ENCODE data around the gene ENPEP. TPM values are rescaled to one million over a fixed set of nuclear protein-coding genes. Genes with fewer than 3 reads are reported as not detected.

ENPEP gene
- total RNA-seq, 4 donors from 2014 or later = 3.7 to 6.3 (median 4.2) TPM

DNA sequence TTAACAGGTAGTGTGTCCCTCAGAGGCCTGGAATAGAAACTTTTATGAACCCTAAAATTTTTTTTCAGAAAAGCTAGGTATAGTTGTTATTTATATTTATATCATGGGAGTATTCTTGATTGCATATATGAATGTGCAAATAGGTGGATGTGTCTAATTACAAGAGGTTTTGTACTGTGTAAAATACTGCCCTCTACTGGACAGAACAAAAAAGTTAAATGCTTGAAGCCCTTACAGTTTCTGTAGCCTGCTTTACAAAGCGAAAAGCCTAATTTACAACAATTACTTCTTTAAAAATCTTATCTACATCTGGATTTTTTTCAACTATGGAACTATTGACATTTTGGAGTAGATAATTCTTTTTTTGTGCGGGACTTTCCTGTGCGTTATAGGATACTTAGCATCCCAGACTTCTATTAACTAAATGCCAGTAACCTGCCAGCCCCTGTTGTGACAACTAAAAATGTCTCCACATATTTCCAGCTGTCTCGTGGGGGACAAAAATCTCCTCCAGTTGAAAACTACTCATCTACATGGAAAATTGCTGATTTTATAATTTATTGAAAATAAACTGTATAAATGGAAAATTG lies 35.1 kb downstream of the ENPEP start:
- Histone ChIP-seq H3K27me3 (no peaks in the 10 kb centered on the region), H3K27ac (no peak overlapping the region), H3K36me3 (no peaks in the 10 kb centered on the region), H3K9me3 (no peaks in the 10 kb centered on the region), H3K4me3 (no peak overlapping the region), H3K4me1 (peaks cover 0 to under 1% (median 0%) of the 10 kb centered on the region in 4 donors)
- WGBS, 2 donors = 33 to 40% methylated on average over 4 of the region's 4 CpGs
- no peak for DNase-seq (ENCODE audit: low spot score in 2 of 2)
- TF ChIP-seq EP300 (IDR thresholded peaks at IDR 0.05) (no peak), POLR2A (IDR thresholded peaks at IDR 0.05) (no peak), CTCF (IDR thresholded peaks at IDR 0.05) (peak; percentile 47 to 67 (median 61))

GRCh38 chr4:110512901-110513300 lies 36.9 kb downstream of the ENPEP start:
- Histone ChIP-seq H3K27ac (no peak overlapping the region), H3K27me3 (no peaks in the 10 kb centered on the region), H3K4me1 (peaks cover 0 to 5% (median 0%) of the 10 kb centered on the region in 4 donors), H3K36me3 (no peaks in the 10 kb centered on the region), H3K4me3 (no peak overlapping the region), H3K9me3 (no peaks in the 10 kb centered on the region)
- no peak for DNase-seq (ENCODE audit: low spot score in 2 of 2)
- TF ChIP-seq CTCF (IDR thresholded peaks at IDR 0.05) (no peak), POLR2A (IDR thresholded peaks at IDR 0.05) (no peak), EP300 (IDR thresholded peaks at IDR 0.05) (no peak)
- WGBS, 2 donors = 53 to 57% methylated on average over 3 of the region's 3 CpGs

DNA sequence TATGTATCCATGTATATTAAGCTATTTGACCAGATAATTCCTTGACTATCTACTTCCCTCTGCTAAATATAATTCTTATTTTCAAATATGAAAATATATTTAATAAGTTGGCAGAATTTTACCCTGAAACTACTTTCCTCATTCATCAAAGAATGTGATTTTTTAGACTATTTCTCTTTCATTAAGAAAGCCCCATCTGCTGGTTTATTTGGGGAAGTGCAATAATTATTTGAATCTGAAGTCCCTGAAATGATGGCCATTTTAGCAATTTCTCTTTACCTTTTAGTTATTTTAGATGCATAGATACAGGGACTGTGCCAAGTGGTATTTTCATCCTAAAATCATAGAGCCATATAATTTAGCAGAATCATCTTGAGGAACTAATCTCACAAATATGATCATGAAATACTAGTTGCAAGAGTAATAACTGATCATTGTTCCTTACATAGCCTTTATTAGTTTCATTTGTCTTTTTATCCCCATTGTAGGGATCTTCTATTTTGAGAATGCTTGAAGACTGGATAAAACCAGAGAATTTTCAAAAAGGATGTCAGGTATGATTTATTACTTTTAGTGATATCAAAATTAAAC lies 39.0 kb downstream of the ENPEP start:
- no peak overlapping the region for H3K27ac ChIP-seq
- H3K4me1 ChIP-seq = peaks cover 0 to 5% (median 0%) of the 10 kb centered on the region in 4 donors
- H3K4me3 ChIP-seq = no peak overlapping the region
- TF ChIP-seq EP300 (IDR thresholded peaks at IDR 0.05) (no peak), CTCF (IDR thresholded peaks at IDR 0.05) (peak; percentile 33 to 73 (median 56))
- no peaks in the 10 kb centered on the region for H3K27me3 ChIP-seq
- H3K36me3 ChIP-seq = no peaks in the 10 kb centered on the region
- DNase-seq (ENCODE audit: low spot score in 2 of 2) = no peak
- no peaks in the 10 kb centered on the region for H3K9me3 ChIP-seq

GRCh38 chr4:110515676-110516075 lies 39.7 kb downstream of the ENPEP start:
- H3K4me3 ChIP-seq = peak overlapping the region in 2 of 4 donors; percentile 43 to 46
- no peaks in the 10 kb centered on the region for H3K9me3 ChIP-seq
- peaks cover 0 to 5% (median 0%) of the 10 kb centered on the region in 4 donors for H3K4me1 ChIP-seq
- no peak overlapping the region for H3K27ac ChIP-seq
- 79 to 80% methylated on average over 5 of the region's 5 CpGs for WGBS, 2 donors
- no peaks in the 10 kb centered on the region for H3K36me3 ChIP-seq
- TF ChIP-seq CTCF (IDR thresholded peaks at IDR 0.05) (no peak), EP300 (IDR thresholded peaks at IDR 0.05) (no peak), POLR2A (IDR thresholded peaks at IDR 0.05) (no peak)
- no peak for DNase-seq (ENCODE audit: low spot score in 2 of 2)
- H3K27me3 ChIP-seq = no peaks in the 10 kb centered on the region

DNA sequence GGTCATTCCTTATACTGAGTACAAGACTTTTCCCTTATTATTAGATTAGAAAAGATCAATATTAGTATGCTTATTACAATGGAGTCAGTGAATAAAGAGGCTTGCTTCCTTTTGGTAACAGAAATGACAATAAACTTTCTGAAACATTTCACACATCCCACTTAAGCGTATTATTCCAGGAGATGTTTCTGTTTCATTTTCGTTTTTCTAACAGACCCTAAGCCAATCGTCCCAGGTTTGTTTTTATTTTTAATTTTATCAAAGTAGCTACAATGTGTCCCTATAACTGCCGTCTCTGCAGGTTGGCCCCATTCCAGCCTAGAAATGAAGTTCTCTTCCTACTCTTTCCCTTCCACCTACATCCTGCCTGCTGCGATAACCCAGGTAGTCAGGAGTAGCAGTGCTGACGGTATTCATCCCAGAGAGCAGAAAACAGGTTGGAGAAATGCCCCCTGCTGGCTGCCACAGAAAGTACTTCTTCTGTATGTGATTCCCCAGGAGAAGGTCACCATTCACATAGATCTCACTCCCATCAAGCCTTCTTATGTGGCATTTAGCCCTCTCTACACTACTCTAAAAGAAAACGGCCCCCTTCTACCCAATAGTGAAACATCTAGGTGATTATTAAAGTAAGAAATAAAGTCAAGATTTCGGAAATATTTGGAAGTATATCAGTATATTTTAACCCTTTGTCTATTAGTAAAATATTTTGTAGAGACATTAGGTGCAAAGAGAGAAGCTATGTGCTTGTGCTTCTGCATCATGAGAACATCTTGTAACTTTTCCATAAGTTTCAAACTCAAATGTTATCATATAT lies 40.4 kb downstream of the ENPEP start:
- H3K27ac ChIP-seq = peak overlapping the region in 1 of 4 donors; percentile 35
- 29 to 37% methylated on average over 8 of the region's 8 CpGs for WGBS, 2 donors

More for the DNA sequence above, 40.4 kb downstream of the ENPEP start:
- peak; percentile 21 to 65 for DNase-seq (ENCODE audit: low spot score in 2 of 2)
- TF ChIP-seq CTCF (IDR thresholded peaks at IDR 0.05) (peak; percentile 50 to 73 (median 59)), POLR2A (IDR thresholded peaks at IDR 0.05) (no peak)
- Histone ChIP-seq H3K4me3 (peak overlapping the region; percentile 5 to 46 (median 34)), H3K4me1 (peaks cover 0 to 5% (median 0%) of the 10 kb centered on the region in 4 donors), H3K9me3 (no peaks in the 10 kb centered on the region), H3K27me3 (no peaks in the 10 kb centered on the region), H3K36me3 (no peaks in the 10 kb centered on the region)

Data from tibial nerve (tissue), 4 donors.